Keratinocyte (primary cell): Measurements from ENCODE around the gene ADAM19. TPM values are rescaled to one million over a fixed set of nuclear protein-coding genes. Genes with fewer than 3 reads are reported as not detected.

Source experiments
- DNase-seq: peaks from one replicate; pipeline ENCODE4 v3.0.0-alpha.2; 2011; ENCODE audit warnings: low read depth, missing footprints, low spot score
- FAIRE-seq: peaks from 2 replicates; lab custom pipeline; 2011; peaks lifted over from hg19 to GRCh38; lab: Jason Lieb, UNC
- H2AFZ ChIP-seq: 2 replicates; pipeline ENCODE4 v1.6.0; 2012; ENCODE audit warnings: low read length, control low read depth, inconsistent platforms; ENCODE audit not compliant: control insufficient read depth
- H3K27ac ChIP-seq: 2 replicates; pipeline ENCODE4 v1.5.1; 2011; ENCODE audit warnings: low read length; ENCODE audit not compliant: control insufficient read depth, insufficient read depth
- H3K27me3 ChIP-seq: 3 replicates; pipeline ENCODE4 v1.6.0; 2011; ENCODE audit warnings: low read length; ENCODE audit not compliant: control insufficient read depth, insufficient read depth; ENCODE audit errors: extremely low read depth
- H3K36me3 ChIP-seq, 2 experiments: 2 replicates in 1 of 2; 3 replicates in 1 of 2; pipeline ENCODE4 v1.5.1; 2011; ENCODE audit warnings: low read length in 2 of 2, mild to moderate bottlenecking in 1 of 2; ENCODE audit not compliant: control insufficient read depth in 2 of 2, insufficient read depth in 2 of 2; ENCODE audit errors: extremely low read depth in 1 of 2
- H3K4me1 ChIP-seq: 3 replicates; pipeline ENCODE4 v1.5.1; 2011; ENCODE audit warnings: low read length; ENCODE audit not compliant: control insufficient read depth, insufficient read depth; ENCODE audit errors: extremely low read depth
- H3K4me2 ChIP-seq: 3 replicates; pipeline ENCODE4 v1.6.0; 2011; ENCODE audit warnings: low read depth, low read length; ENCODE audit not compliant: control insufficient read depth, insufficient read depth; ENCODE audit errors: extremely low read depth
- H3K4me3 ChIP-seq, 3 experiments: fragments of 200-600 bp in 1 of 3; sonication (generic) in 1 of 3; 2 replicates in 2 of 3; 3 replicates in 1 of 3; pipeline ENCODE4 v1.5.1; 2011 to 2016; ENCODE audit warnings: low read length in 3 of 3, mild to moderate bottlenecking in 3 of 3, control low read depth in 2 of 3, inconsistent platforms in 1 of 3, low read depth in 1 of 3, mixed read lengths in 1 of 3, mixed run types in 1 of 3, moderate library complexity in 1 of 3; ENCODE audit not compliant: control insufficient read depth in 2 of 3, insufficient read depth in 2 of 3; ENCODE audit errors: extremely low read depth in 1 of 3
- H3K79me2 ChIP-seq: 2 replicates; pipeline ENCODE4 v1.6.0; 2012; ENCODE audit warnings: low read length; ENCODE audit not compliant: control insufficient read depth, insufficient read depth
- H3K9ac ChIP-seq: 3 replicates; pipeline ENCODE4 v1.6.0; 2011; ENCODE audit warnings: low read length; ENCODE audit not compliant: control insufficient read depth, insufficient read depth; ENCODE audit errors: extremely low read depth
- H3K9me1 ChIP-seq: 3 replicates; pipeline ENCODE4 v1.6.0; 2011; ENCODE audit warnings: low read length; ENCODE audit not compliant: control insufficient read depth, insufficient read depth; ENCODE audit errors: extremely low read depth
- H3K9me3 ChIP-seq: 2 replicates; pipeline ENCODE4 v1.5.1; 2012; ENCODE audit warnings: low read depth, low read length; ENCODE audit not compliant: control insufficient read depth
- H4K20me1 ChIP-seq: 3 replicates; pipeline ENCODE4 v1.6.0; 2011; ENCODE audit warnings: low read length; ENCODE audit not compliant: control insufficient read depth, insufficient read depth; ENCODE audit errors: extremely low read depth
- CTCF ChIP-seq, 3 experiments: IDR thresholded peaks in 1 of 3; conservative IDR thresholded peaks in 1 of 3; optimal IDR thresholded peaks in 1 of 3; 2 replicates in 2 of 3; 3 replicates in 1 of 3; pipeline versions ENCODE3 to v1.5.1; 2011; ENCODE audit warnings: low read length in 3 of 3, mild to moderate bottlenecking in 3 of 3, moderate library complexity in 2 of 3, control low read depth in 1 of 3, inconsistent platforms in 1 of 3; ENCODE audit not compliant: insufficient read depth in 2 of 3; ENCODE audit errors: extremely low read depth in 1 of 3
- EZH2 ChIP-seq: IDR thresholded peaks from one replicate; pipeline ENCODE4 v1.6.1; 2012; ENCODE audit warnings: inconsistent platforms, mild to moderate bottlenecking, low read length, moderate library complexity
- dilution Hi-C: fragments of 300-500 bp; cut with MboI; formaldehyde crosslinking; loops from one replicate; pipeline ENCODE4 v1.7.0; 2020; ENCODE audit warnings: low sequenced_read_pairs; ENCODE audit not compliant: extremely low pct_ligation_motif_present
- polyA plus RNA-seq, 5 experiments: library from polyadenylated mRNA; depleted of rRNA in 3 of 5; stranded (reverse) in 3 of 5; stranded (forward) in 1 of 5; unstranded in 1 of 5; fragments of >200 nt; gene quantifications; 1 replicate in 1 of 5; 2 replicates in 3 of 5; 3 replicates in 1 of 5; pipeline versions ENCODE4 v1.2.1 to v1.2.3, GENCODE V29; 2011 to 2012; ENCODE audit warnings: missing spikeins in 2 of 5, low read depth in 1 of 5, low replicate concordance in 1 of 5

The ADAM19 gene
- polyA plus RNA-seq, 1 donor (not counting 4 experiments of a cell fraction or from before 2014, with no cell fraction given), result 22.7 TPM

- Histone ChIP-seq H3K9me3 (no peaks in the 10 kb centered on the region), H3K79me2 (no peaks in the 10 kb centered on the region), H3K4me2 (no peak overlapping the region), H3K9ac (no peak overlapping the region), H3K27ac (no peak overlapping the region), H4K20me1 (no peaks in the 10 kb centered on the region), H3K27me3 (no peaks in the 10 kb centered on the region), H2AFZ (no peak overlapping the region), H3K4me1 (peaks cover 15% of the 10 kb centered on the region), H3K9me1 (no peaks in the 10 kb centered on the region), H3K36me3 (no peaks in the 10 kb centered on the region), H3K4me3 (no peak overlapping the region)
- DNase-seq, result no peak
- dilution Hi-C loops, result no loop called here
- TF ChIP-seq CTCF (optimal IDR thresholded peaks at IDR 0.05 in 1 of 3, IDR thresholded peaks at IDR 0.05 in 1 of 3, conservative IDR thresholded peaks at IDR 0.05 in 1 of 3; ENCODE audit: extremely low read depth in 1 of 3, insufficient read depth in 2 of 3, low read length in 3 of 3), result no peak
- TF ChIP-seq EZH2, result no peak
- FAIRE-seq, result no peak
These were observed 38.0 kb upstream of the ADAM19 start for GRCh38 chr5:157613385-157614245.

GRCh38 chr5:157612581-157612980 is 37.0 kb upstream of the ADAM19 start:
- Histone ChIP-seq H3K27ac (no peak overlapping the region), H3K9ac (no peak overlapping the region), H3K9me1 (no peaks in the 10 kb centered on the region), H3K36me3 (no peaks in the 10 kb centered on the region), H2AFZ (peak overlapping the region; percentile 34), H3K4me3 (no peak overlapping the region), H3K9me3 (no peaks in the 10 kb centered on the region), H3K4me2 (peak overlapping the region; percentile 29), H3K27me3 (no peaks in the 10 kb centered on the region), H4K20me1 (no peaks in the 10 kb centered on the region), H3K4me1 (peaks cover 25% of the 10 kb centered on the region), H3K79me2 (no peaks in the 10 kb centered on the region)
- DNase-seq, result no peak
- TF ChIP-seq EZH2 (no peak), CTCF (optimal IDR thresholded peaks at IDR 0.05 in 1 of 3, IDR thresholded peaks at IDR 0.05 in 1 of 3, conservative IDR thresholded peaks at IDR 0.05 in 1 of 3; ENCODE audit: extremely low read depth in 1 of 3, insufficient read depth in 2 of 3, low read length in 3 of 3) (no peak)
- dilution Hi-C loops, result no loop called here
- no peak for FAIRE-seq
